GM18951 (cell line): ENCODE data around the gene TRPM6.

Experiments
- POLR2A ChIP-seq: IDR thresholded peaks from 4 replicates; pipeline ENCODE4 v1.6.1; 2011; ENCODE audit warnings: mild to moderate bottlenecking; ENCODE audit not compliant: insufficient read length, insufficient read depth; ENCODE audit errors: extremely low read depth
- in situ Hi-C: fragments of 300-500 bp; cut with MboI; formaldehyde crosslinking; loops from one replicate; pipeline ENCODE4 v1.12.0; 2022; ENCODE audit warnings: low sequenced_read_pairs, mixed read lengths, inconsistent platforms; ENCODE audit not compliant: unreplicated experiment

Gene TRPM6

DNA sequence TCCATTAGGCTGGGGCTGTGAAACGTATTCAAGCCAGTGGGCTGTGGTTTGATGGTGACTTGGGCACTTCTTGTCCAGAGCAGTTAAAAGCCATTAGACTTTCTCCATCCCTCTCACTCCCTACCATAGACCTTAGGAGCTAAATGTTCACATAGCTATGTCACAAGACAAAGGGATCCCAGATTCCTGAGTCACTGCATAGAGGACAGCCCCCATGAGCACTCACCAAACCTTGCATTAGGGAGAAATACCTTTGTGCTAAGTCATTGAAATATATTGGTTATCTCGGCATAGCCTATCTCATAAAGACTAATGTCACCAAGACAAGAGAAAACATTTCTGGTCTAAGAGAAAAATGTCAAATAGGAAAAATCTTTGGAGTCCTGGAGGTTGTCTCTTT lies 104.3 kb downstream of the TRPM6 start:
- in situ Hi-C loops, result no loop called here
- TF ChIP-seq POLR2A, result no peak

DNA sequence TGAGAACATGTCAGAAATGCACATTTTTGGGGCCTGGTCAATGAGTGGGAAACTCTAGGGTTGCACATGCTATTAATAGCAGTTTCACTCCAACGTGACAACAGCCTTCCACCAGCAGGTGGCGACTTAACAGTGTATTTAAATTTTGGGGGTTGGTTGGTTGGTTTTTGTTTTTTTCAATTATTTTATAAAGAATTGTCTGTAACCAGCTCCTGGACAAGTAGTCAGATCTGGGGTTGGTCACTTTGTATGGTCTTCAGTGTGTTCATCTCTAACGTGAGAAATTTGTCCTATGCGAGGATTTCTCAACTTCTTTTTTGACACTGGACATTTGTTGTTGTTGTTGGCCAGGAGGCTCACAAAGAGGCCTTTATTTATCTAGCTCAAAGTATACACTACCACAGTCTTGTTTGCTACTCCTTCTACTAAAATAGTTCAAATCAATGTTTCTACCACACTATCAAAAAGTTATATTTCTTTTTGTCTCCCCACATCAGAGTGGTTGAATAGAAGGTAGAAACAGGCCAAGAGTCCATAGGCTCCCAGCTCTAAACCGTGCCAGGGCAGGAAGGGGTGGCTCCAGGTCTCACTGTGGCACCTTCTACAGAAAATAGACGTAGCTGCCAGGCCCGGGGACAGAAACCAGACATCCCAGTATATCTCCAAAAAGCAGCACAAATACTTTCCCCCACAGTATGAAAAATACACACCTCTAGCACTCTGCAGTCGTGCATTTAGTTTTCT lies 110.4 kb downstream of the TRPM6 start:
- in situ Hi-C loops, result loop anchor here (5.0 kb wide), 2 partner anchors 225 to 300 kb away; no protein-coding TSS in a partner anchor
- TF ChIP-seq POLR2A, result no peak

DNA sequence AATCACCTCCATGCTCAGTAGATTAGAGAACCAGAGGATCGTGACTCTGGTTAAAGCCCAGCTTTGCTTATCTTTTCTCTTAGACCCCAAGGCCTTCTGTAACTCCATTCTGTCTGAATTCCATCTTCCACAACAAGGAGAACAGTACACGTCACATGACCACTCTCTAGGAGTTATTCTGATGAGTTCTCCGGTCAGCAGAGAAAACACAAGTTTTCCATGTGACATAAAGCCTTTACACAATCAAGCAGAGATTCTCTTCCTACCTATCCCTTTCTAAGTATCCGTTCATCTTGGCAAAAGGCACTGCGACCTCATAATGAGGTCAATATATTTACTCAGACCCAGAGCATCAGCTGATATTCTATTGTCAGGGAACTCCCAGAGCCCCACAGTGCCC lies 112.3 kb downstream of the TRPM6 start:
- no peak for TF ChIP-seq POLR2A
- in situ Hi-C loops, result loop anchor here (5.0 kb wide), 2 partner anchors 227 to 302 kb away; no protein-coding TSS in a partner anchor

DNA sequence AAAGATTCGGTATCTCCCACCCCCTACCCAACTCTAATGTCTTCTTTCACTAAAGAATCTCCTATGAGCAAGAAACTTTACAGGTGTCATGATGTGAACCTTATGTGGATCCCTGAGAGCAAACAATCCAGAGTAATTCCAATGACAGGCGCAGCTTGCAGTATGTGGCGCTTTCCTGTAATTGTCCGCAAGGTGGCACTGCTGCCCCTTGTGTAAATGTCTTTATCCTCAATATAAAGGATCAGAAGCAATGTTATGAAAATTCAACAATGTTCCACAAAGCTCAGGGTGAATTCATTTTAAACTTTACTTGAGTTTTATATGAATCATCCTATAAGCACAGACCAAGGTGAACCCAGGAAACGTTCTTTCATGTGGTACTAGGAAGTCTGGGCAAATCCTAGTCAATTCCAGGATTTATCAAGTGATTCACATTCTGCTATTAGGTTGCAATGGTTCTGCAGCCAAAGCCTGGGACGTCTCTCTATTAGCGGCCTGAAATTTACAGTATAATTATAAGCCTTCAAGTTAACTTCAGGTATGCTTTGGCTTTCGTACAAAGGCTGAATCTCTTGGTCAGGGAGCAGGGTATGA lies 113.7 kb downstream of the TRPM6 start:
- in situ Hi-C loops, result no loop called here
- TF ChIP-seq POLR2A, result no peak

DNA sequence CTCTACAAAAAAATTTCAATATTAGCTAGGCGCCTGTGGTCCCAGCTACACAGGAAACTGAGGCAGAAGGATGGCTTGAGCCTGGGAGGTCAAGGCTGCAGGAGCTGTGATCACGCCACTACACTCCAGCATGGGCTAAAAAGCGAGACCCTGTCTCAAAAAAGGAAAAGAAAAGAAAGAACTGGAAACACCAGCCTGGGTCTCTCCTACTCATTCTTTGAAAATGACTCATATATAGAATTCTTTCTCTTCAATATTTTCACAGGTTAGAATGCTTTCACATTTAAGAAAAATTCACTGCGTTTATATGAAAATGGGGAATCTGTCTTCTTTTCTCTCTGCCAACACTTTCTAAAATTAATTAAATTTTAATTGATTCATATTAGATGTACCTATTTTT lies 115.6 kb downstream of the TRPM6 start:
- TF ChIP-seq POLR2A, result no peak

DNA sequence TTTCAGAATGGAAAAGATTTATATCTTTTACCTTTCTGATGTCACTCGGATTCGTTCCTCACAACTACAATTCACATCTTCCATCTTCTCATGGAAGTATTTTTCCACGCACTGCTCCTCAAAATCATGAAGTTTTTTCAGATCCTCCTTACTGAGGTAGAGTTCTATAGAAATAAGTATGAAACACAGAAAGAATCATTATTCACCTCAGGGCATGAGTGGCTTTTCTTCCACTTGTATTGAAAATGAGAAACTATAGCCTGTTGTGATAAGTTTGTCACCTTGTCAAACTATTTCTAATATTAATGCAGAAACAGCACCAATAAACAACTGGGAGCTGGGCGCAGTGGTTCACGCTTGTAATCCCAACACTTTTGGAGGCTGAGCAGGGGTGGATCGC lies 116.0 kb downstream of the TRPM6 start:
- in situ Hi-C loops, result no loop called here
- no peak for TF ChIP-seq POLR2A

More for the DNA sequence above, 115.6 kb downstream of the TRPM6 start:
- in situ Hi-C loops, result no loop called here

DNA sequence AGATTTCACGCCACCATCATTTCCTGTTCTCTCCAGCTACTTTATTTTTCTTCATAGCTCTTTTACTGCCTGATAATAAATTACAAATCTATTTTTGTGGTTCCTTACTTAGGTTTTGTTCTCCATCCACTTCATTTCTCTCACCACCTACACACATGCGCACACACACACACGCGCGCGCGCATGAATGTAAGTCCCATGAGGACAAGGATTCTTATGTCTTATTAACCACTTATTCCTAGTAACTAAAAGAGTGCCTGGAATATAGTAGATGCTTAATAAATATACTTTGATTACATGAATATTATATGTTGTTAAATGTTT lies 116.5 kb downstream of the TRPM6 start:
- in situ Hi-C loops, result no loop called here

DNA sequence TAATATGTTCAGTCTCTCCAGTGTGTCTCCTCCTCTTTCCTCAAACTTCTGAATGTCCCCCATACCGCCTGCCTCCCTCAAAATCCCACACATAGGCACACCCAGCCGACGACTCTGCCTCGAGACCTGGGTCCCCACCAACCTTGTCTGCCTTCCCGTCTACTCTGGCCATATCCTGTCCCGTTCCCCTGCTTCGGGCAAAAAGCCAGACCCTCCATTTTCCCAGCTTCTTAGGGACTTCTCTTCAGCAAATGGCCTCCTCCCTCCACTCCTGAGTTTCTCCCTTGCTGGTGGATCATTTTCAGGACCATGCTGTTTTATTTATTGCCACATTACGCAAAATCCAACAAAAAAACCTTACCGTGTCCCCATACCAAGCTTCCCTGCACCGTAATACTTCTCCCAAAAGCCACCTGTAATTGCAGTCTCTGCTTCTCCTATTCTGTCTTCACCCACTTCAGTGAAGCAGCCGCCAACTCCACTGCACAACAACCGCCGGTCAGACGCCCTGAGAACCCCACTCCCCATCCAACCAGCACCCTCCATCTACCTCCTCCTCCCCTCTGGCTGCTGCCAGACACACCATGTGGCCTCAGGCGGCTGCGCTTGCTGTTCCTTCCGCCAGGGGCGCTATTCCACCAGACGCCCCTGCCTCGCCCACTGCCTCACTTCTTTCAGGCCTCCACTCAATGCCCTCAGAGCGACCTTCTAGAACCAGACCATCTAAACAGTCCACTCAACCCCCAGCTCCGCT lies 117.0 kb downstream of the TRPM6 start:
- in situ Hi-C loops, result no loop called here
- no peak for TF ChIP-seq POLR2A

More for the DNA sequence above, 116.5 kb downstream of the TRPM6 start:
- no peak for TF ChIP-seq POLR2A

DNA sequence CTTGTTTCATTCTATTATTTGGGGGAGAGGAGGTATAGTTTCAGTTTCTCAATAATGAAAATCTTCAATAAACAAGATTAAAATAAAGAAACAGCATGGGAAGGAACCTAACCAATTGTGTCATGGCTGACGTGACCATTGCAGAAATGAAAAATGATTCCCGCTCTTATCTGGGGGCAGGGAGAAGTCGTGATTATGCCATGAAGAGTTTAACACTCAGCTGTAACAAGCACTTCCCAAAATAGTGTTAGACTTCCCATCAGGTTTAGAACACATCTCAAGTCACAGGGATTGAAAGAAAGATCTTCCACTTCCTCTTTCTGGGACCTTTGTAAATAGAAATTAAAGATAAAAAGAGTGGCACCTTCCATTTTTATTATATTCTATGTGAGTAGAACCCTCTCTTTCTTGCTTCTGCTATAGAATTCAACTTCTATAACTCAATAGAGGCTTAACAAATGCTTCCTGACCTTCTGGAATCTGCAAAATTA lies 122.2 kb downstream of the TRPM6 start:
- no peak for TF ChIP-seq POLR2A
- in situ Hi-C loops, result no loop called here

DNA sequence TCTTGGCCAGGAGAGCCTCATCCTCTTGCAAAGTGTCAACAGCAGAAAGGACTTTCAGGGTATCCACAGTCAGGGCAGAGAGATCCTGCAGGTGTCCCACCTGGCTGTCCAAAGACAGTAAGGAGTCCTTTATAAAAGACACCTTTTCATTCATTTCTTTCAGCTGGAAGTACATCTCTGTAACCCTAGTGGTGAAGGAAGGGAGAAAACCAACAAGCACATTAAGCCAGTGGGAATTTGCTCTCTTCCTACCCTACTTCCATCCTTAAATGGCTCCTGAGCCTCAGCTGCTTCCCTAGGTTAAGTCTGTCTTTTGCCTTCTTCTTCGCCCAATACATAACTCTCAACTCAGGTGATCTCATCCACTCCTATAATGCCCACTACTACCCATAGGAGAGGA lies 124.8 kb downstream of the TRPM6 start:
- no peak for TF ChIP-seq POLR2A
- in situ Hi-C loops, result no loop called here

DNA sequence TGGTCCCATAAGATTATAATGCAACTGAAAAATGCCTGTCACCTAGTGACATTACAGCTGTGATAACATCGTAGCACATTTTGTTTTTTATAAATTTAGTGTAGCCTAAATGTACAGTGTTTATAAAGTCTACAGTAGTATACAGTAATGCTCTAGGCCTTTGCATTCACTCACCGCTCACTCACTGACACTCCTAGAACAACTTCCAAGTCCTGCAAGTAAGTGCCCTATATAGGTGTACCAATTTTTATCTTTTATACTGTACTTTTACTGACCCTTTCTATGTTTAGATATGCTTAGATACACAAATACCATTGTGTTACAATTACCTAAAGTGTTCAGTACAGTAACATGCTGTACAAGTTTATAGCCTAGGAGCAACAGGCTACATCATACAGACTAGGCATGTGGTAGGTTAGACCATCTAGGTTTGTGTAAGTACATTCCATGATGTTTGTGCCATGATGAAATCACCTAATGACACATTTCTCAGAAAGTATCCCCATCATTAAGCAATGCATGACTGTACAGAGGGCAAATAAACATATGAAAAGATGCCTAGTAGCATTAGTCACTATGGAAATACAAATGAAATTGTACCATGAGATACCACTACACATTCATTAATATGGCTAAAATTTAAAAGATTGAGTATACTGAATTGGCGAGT lies 127.6 kb downstream of the TRPM6 start:
- in situ Hi-C loops, result no loop called here
- TF ChIP-seq POLR2A, result no peak

DNA sequence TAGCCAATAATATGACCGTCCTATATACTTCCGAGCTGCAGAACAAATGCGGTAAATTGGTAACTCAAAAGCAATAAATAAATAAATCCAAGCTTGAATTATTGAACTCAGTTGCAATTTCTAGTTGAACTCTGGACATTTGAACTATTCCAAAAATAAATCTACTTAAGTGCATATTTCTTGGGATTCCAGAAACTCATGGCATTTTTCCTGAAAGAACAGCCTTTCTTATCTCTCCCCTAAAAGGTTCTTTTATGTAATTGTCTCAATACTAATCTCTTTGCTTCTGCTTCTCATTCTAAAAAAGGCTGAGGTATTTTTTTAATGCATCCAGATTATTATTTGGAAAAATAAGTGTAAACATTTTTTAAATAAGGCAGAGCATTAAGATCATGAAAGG lies 131.7 kb downstream of the TRPM6 start:
- no peak for TF ChIP-seq POLR2A
- in situ Hi-C loops, result no loop called here

DNA sequence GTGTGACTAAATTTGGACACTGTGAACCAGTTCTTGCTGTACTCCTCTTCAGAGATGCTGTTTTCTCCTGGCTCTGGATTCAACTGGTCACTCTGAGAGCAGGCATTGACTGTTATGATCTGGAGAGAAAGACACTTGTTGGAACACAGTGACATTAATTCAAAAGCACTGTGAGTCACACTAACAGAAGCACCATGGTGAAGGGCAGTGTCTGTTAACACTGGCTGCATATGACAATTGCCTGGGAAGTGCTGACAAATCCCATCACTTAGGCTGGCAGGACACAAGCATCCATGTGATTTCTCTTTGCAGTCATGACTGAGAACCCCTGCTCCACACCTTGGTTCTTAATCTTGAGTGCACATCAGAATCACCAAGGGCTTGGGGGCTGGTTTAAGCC lies 132.4 kb downstream of the TRPM6 start:
- in situ Hi-C loops, result no loop called here
- TF ChIP-seq POLR2A, result no peak

DNA sequence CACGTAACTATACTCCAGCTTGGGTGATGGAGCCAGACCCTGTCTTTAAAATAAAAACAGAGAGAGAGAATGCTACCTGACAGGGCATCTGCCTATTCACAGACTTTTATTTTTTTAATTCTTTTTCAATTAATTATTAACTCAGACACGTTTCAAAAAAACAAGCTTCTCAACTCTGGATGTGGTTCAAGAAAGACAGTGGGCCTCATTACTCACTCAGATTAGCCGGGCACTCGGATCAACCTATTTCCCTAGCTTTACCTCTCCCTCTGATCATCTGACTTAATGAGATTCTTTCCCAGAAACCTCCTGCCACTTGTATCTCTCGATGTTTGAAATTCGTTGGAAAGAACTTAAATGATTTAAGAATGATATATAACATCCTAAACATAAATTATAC lies 134.1 kb downstream of the TRPM6 start:
- in situ Hi-C loops, result no loop called here
- no peak for TF ChIP-seq POLR2A

DNA sequence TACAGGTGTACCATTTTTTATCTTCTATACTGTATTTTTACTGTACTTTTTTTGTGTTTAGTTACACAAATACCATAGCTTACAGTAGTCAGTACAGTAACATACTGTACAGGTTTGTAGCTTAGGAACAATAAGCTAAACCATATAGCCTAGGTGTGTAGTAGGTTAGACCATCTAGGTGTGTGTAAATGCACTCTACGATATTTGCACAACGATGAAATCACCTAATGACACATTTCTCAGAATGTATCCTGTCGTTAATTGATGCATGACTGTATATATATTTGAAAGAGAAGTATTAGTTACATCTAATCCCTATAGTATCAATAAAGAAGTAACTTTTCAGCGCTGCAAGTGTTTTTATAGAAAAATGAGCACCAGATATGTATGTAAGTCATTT lies 138.8 kb downstream of the TRPM6 start:
- TF ChIP-seq POLR2A, result no peak
- in situ Hi-C loops, result no loop called here
